Esophagus (tissue), 2 donors: ENCODE results near the gene KCTD7. TPM values are rescaled to one million over a fixed set of nuclear protein-coding genes. Genes with fewer than 3 reads are reported as not detected.
"Not testable (repeated sequence)": the region's sequence is repeated elsewhere in the genome, so short reads cannot be mapped to it uniquely, and the experiment has no call there.

Experiments used
- H3K27ac ChIP-seq, 2 donors: one replicate each; pipeline ENCODE4 v1.5.1; 2013; ENCODE audit warnings: low read depth in 2 of 2, mild to moderate bottlenecking in 2 of 2, inconsistent platforms in 1 of 2, low read length in 1 of 2, moderate library complexity in 1 of 2
- H3K27me3 ChIP-seq, 2 donors: one replicate each; pipeline ENCODE4 v1.6.1; 2013; ENCODE audit warnings: low read length in 2 of 2, control low read depth in 1 of 2, mild to moderate bottlenecking in 1 of 2; ENCODE audit not compliant: insufficient read depth in 2 of 2, control insufficient read depth in 1 of 2
- H3K36me3 ChIP-seq, 2 donors: one replicate each; pipeline ENCODE4 v1.6.1; 2013; ENCODE audit warnings: low read length in 1 of 2; ENCODE audit not compliant: control insufficient read depth in 2 of 2, insufficient read depth in 2 of 2
- H3K4me1 ChIP-seq, 2 donors: one replicate each; pipeline ENCODE4 v1.6.1; 2013; ENCODE audit warnings: low read length in 1 of 2; ENCODE audit not compliant: control insufficient read depth in 2 of 2, insufficient read depth in 2 of 2
- H3K4me3 ChIP-seq, 2 donors: one replicate each; pipeline ENCODE4 v1.5.1; 2013; ENCODE audit warnings: low read length in 2 of 2, mild to moderate bottlenecking in 2 of 2, low read depth in 1 of 2, moderate library complexity in 1 of 2
- H3K9me3 ChIP-seq, 2 donors: one replicate each; pipeline ENCODE4 v1.6.1; 2013; ENCODE audit warnings: mild to moderate bottlenecking in 2 of 2, low read depth in 1 of 2, low read length in 1 of 2, moderate library complexity in 1 of 2; ENCODE audit not compliant: control insufficient read depth in 2 of 2, insufficient read depth in 1 of 2
- WGBS, 2 donors: extraction: QIAGEN DNeasy Blood & Tissue Kit; methylation state at CpG; one replicate each; pipeline ENCODE4 v1.1.7; 2013; 5-methylcytosine and 5-hydroxymethylcytosine counted together
- polyA plus RNA-seq, 2 donors: library from polyadenylated mRNA; stranded (reverse); fragments of 200-250 nt; gene quantifications; one replicate each; pipeline ENCODE4 v1.2.3, GENCODE V29; 2013
- donor health status: healthy with polysubstance abuse.
- donor health status: Bipolar disorder and iron deficiency.

The KCTD7 gene
- polyA plus RNA-seq, 2 donors, result 1.9 to 2.9 TPM

GRCh38 chr7:66664590-66665293 lies 36.1 kb downstream of the KCTD7 start:
- Histone ChIP-seq H3K9me3 (no peaks in the 10 kb centered on the region), H3K27me3 (no peaks in the 10 kb centered on the region), H3K4me1 (peaks cover 0 to 3% of the 10 kb centered on the region in 2 donors), H3K27ac (no peak overlapping the region), H3K4me3 (no peak overlapping the region), H3K36me3 (peaks cover 0 to 8% of the 10 kb centered on the region in 2 donors)
- 78 to 85% methylated on average over 24 of the region's 24 CpGs for WGBS, 2 donors

GRCh38 chr7:66666313-66666952 lies 37.8 kb downstream of the KCTD7 start:
- Histone ChIP-seq H3K9me3 (no peaks in the 10 kb centered on the region), H3K27me3 (no peaks in the 10 kb centered on the region), H3K27ac (no peak overlapping the region), H3K36me3 (peaks cover 0 to 9% of the 10 kb centered on the region in 2 donors), H3K4me3 (no peak overlapping the region), H3K4me1 (peaks cover 0 to 3% of the 10 kb centered on the region in 2 donors)
- WGBS, 2 donors, result 86 to 87% methylated on average over 8 of the region's 8 CpGs

DNA sequence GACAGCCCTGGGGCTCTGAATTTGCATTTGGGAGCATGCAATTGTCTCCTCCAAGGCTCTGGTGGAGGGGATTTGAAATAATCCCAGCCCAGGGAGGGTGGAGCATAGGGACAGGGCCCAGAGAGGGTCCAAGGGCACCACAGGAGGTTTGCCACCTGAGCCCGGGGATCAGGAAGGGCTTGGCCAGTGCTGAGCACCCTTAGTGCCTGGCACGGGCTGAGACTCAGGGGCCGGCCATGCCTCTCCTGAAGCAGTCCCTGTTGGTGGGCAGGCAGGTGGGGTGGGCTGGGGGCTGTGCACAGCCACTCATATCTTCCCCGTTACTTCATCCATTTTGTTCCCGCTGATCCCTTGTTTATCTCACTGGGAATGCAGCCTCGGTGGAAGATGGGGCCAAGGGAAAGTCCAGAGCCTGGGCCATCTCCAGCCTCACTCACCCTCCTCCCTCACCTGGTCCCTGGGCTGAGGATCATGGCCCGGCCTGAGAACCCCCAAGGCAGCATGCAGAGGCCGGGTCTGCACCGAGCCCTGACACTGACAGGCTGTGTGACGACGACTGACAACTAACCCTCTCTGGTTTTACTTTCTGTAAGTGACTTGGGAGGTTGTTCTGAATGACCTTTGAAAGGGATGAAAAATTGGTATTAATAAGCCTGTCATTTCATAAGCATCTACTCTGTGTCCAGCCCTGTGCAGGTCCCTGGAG lies 38.5 kb downstream of the KCTD7 start:
- Histone ChIP-seq H3K27me3 (no peaks in the 10 kb centered on the region), H3K27ac (no peak overlapping the region), H3K36me3 (peaks cover 0 to 9% of the 10 kb centered on the region in 2 donors), H3K4me1 (peaks cover 0 to 3% of the 10 kb centered on the region in 2 donors), H3K9me3 (no peaks in the 10 kb centered on the region), H3K4me3 (no peak overlapping the region)
- WGBS, 2 donors, result 90 to 92% methylated on average over 11 of the region's 11 CpGs

- H3K9me3 ChIP-seq, result no peaks in the 10 kb centered on the region
- H3K36me3 ChIP-seq, result peaks cover 0 to 9% of the 10 kb centered on the region in 2 donors
- H3K4me3 ChIP-seq, result no peak overlapping the region
- WGBS, 2 donors, result 97% methylated on average over 7 of the region's 7 CpGs
- H3K4me1 ChIP-seq, result peaks cover 0 to under 1% of the 10 kb centered on the region in 2 donors
- H3K27ac ChIP-seq, result no peak overlapping the region
- H3K27me3 ChIP-seq, result no peaks in the 10 kb centered on the region
Observed at GRCh38 chr7:66668112-66668511, 39.4 kb downstream of the KCTD7 start.

DNA sequence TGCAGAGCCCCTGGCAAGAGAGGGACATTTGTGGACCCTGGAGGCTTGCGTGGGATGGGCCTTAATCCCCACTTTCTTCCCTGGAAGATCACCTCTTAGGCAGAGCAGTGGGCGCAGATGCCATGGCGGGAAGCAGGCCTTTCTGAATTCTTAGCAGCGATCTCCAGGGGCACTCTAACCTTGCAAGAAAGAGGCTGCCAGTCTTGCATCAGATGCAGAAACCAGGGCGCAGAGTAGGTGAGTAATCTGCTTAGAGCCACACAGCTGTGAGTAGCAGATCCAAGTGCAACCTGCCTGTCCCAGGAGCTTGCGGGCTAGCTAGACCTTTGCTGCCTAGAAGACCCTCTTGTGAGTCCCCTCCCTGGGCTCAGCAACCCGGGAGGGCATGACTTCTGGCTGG lies 40.0 kb downstream of the KCTD7 start:
- Histone ChIP-seq H3K36me3 (peaks cover 0 to 9% of the 10 kb centered on the region in 2 donors), H3K9me3 (no peaks in the 10 kb centered on the region), H3K27ac (no peak overlapping the region), H3K4me3 (no peak overlapping the region), H3K27me3 (no peaks in the 10 kb centered on the region), H3K4me1 (peaks cover 0 to 1% of the 10 kb centered on the region in 2 donors)
- WGBS, 2 donors, result 95 to 96% methylated on average over 7 of the region's 7 CpGs

DNA sequence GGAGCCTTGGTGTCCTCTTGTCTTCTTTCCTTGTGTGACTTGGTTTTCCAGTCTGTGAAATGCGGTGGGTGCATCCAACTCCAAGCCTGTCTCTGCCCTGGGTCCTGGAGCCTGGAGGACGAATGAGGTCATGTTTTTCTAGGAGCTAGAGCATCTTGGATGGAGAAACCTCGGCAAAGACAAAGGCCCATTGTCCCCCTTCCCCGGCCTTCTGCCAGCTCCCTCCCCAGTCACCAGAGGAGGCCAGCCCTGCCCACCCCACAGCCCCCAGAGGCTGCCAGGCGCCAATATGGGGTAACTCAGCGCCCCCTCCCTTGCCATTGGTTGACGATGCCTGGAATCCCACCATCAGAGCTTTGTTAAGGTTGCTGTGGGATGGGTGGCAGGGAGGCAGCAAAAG lies 40.4 kb downstream of the KCTD7 start:
- Histone ChIP-seq H3K4me1 (peaks cover 0 to 1% of the 10 kb centered on the region in 2 donors), H3K36me3 (peaks cover 0 to 9% of the 10 kb centered on the region in 2 donors), H3K4me3 (no peak overlapping the region), H3K27me3 (no peaks in the 10 kb centered on the region), H3K9me3 (no peaks in the 10 kb centered on the region), H3K27ac (no peak overlapping the region)
- 76 to 87% methylated on average over 7 of the region's 7 CpGs for WGBS, 2 donors

GRCh38 chr7:66669496-66669895 lies 40.8 kb downstream of the KCTD7 start:
- H3K9me3 ChIP-seq, result no peaks in the 10 kb centered on the region
- H3K27ac ChIP-seq, result no peak overlapping the region
- H3K4me1 ChIP-seq, result peaks cover 0 to 1% of the 10 kb centered on the region in 2 donors
- no peaks in the 10 kb centered on the region for H3K27me3 ChIP-seq
- peaks cover 0 to 9% of the 10 kb centered on the region in 2 donors for H3K36me3 ChIP-seq
- no peak overlapping the region for H3K4me3 ChIP-seq
- WGBS, 2 donors, result 80 to 92% methylated on average over 5 of the region's 5 CpGs

GRCh38 chr7:66671034-66671433 lies 42.4 kb downstream of the KCTD7 start:
- H3K4me1 ChIP-seq, result peaks cover 0 to 1% of the 10 kb centered on the region in 2 donors
- no peaks in the 10 kb centered on the region for H3K9me3 ChIP-seq
- no peaks in the 10 kb centered on the region for H3K27me3 ChIP-seq
- no peak overlapping the region for H3K4me3 ChIP-seq
- peaks cover 0 to 9% of the 10 kb centered on the region in 2 donors for H3K36me3 ChIP-seq
- WGBS, 2 donors, result 95 to 96% methylated on average over 3 of the region's 3 CpGs
- H3K27ac ChIP-seq, result no peak overlapping the region

GRCh38 chr7:66671486-66671885 lies 42.8 kb downstream of the KCTD7 start:
- H3K27ac ChIP-seq, H3K4me3 ChIP-seq, H3K27me3 ChIP-seq, H3K9me3 ChIP-seq, H3K4me1 ChIP-seq, H3K36me3 ChIP-seq: not testable (repeated sequence)
- WGBS, 2 donors, result 65 to 77% methylated on average over 2 of the region's 2 CpGs
